ENCODE results near the gene OPHN1. TPM values are rescaled to one million over a fixed set of nuclear protein-coding genes. Genes with fewer than 3 reads are reported as not detected.

Gene OPHN1
- total and polyA plus RNA-seq, 2 donors (not counting 3 experiments of a cell fraction or from before 2014, with no cell fraction given) = 3.9 to 6.7 TPM

DNA sequence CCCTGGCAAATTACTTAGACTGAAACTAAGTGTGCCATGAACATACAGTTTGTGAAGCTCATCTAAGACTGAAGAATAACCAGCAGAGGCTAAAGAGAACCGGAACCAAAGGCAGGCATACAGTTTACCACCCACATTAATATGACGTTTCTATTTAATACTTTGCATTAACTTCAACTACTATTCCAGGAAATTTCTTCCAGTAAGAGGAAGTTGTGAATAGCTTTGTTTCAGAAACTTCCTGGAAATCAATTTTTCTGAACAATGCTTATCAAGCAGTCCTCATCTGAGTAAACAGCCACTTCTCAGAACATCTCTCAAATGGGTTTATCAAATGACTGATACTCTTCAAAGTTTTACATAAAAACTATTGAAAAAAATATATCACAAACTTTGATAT lies 252.7 kb downstream of the OPHN1 start:
- Histone ChIP-seq H3K4me1 (ENCODE audit: control insufficient read depth, extremely low read depth, insufficient read depth, low read length) (peaks cover 2% of the 10 kb centered on the region), H2AFZ (ENCODE audit: low read depth, low read length) (no peak overlapping the region), H3K27me3 (ENCODE audit: control insufficient read depth in 2 of 2, insufficient read depth in 2 of 2, low read length in 2 of 2) (no peaks in the 10 kb centered on the region), H3K9me1 (replicated peaks; ENCODE audit: control insufficient read depth, extremely low read depth, insufficient read depth, low read length) (no peaks in the 10 kb centered on the region), H3K27ac (ENCODE audit: insufficient read depth, low read depth, low read length) (no peak overlapping the region), H3K9ac (replicated peaks; ENCODE audit: extremely low read depth, insufficient read depth, low read length) (no peak overlapping the region), H3K36me3 (ENCODE audit: control insufficient read depth in 2 of 2, extremely low read depth in 1 of 2, insufficient read depth in 2 of 2, low read length in 2 of 2) (no peaks in the 10 kb centered on the region), H3K4me2 (ENCODE audit: insufficient read depth, low read length) (no peak overlapping the region), H3K4me3 (replicated peaks in 1 of 3; ENCODE audit: insufficient read depth in 1 of 3, low read depth in 1 of 3, low read length in 3 of 3) (no peak overlapping the region), H3K79me2 (ENCODE audit: control insufficient read depth, insufficient read depth, low read length) (no peaks in the 10 kb centered on the region), H3K9me3 (replicated peaks; ENCODE audit: control insufficient read depth, insufficient read depth, low read length) (no peaks in the 10 kb centered on the region), H4K20me1 (replicated peaks; ENCODE audit: control insufficient read depth, extremely low read depth, insufficient read depth, low read length) (no peaks in the 10 kb centered on the region)
- peak; percentile 7 for DNase-seq (ENCODE audit: low read depth, low spot score)
- intact Hi-C loops (cut with micrococcal nuclease) (no loop called here), dilution Hi-C loops (cut with MboI; ENCODE audit: extremely low pct_ligation_motif_present, low sequenced_read_pairs) (no loop called here)
- TF ChIP-seq JUN (IDR thresholded peaks at IDR 0.05; ENCODE audit: borderline replicate concordance, insufficient read depth, insufficient read length, low read depth) (no peak), FOS (IDR thresholded peaks at IDR 0.05; ENCODE audit: borderline replicate concordance, insufficient read depth, low read length) (no peak), EZH2 (IDR thresholded peaks at IDR 0.05; ENCODE audit: borderline replicate concordance, low read depth, low read length, severe bottlenecking) (no peak), POLR2AphosphoS5 (IDR thresholded peaks at IDR 0.05; ENCODE audit: insufficient read depth, low read depth, low read length) (no peak), GATA2 (IDR thresholded peaks at IDR 0.05; ENCODE audit: insufficient read depth, insufficient read length, low read depth, low read length) (no peak), MYC (IDR thresholded peaks at IDR 0.05; ENCODE audit: low read depth, low read length) (no peak), POLR2A (IDR thresholded peaks at IDR 0.05; ENCODE audit: low read depth, low read length) (no peak)
- TF ChIP-seq, protein P1, sequence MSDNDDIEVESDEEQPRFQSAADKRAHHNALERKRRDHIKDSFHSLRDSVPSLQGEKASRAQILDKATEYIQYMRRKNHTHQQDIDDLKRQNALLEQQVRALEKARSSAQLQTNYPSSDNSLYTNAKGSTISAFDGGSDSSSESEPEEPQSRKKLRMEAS (IDR thresholded peaks at IDR 0.05; ENCODE audit: insufficient read depth, insufficient read length) = no peak
- TF ChIP-seq, protein P2, sequence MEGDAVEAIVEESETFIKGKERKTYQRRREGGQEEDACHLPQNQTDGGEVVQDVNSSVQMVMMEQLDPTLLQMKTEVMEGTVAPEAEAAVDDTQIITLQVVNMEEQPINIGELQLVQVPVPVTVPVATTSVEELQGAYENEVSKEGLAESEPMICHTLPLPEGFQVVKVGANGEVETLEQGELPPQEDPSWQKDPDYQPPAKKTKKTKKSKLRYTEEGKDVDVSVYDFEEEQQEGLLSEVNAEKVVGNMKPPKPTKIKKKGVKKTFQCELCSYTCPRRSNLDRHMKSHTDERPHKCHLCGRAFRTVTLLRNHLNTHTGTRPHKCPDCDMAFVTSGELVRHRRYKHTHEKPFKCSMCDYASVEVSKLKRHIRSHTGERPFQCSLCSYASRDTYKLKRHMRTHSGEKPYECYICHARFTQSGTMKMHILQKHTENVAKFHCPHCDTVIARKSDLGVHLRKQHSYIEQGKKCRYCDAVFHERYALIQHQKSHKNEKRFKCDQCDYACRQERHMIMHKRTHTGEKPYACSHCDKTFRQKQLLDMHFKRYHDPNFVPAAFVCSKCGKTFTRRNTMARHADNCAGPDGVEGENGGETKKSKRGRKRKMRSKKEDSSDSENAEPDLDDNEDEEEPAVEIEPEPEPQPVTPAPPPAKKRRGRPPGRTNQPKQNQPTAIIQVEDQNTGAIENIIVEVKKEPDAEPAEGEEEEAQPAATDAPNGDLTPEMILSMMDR (IDR thresholded peaks at IDR 0.05; ENCODE audit: extremely low read depth in 1 of 2, insufficient read depth in 1 of 2, low read depth in 1 of 2, low read length in 2 of 2) = no peak
- BruUV-seq (replicated peaks) = no TSS peak
- ChIA-PET CTCF (interaction anchor here (0.8 to 1.0 kb wide), 2 partner anchors 16 to 310 kb away, joined by 3 to 5 read pairs; no protein-coding TSS in a partner anchor), POLR2A (no interaction called here)
- FAIRE-seq = no peak

All from endothelial cell of umbilical vein (primary cell).